ENCODE measurements around the gene TIGD1. TPM values are rescaled to one million over a fixed set of nuclear protein-coding genes. Genes with fewer than 3 reads are reported as not detected.

Gene TIGD1
- polyA plus RNA-seq, 1 of the 3 experiments (the other 2 are of a cell fraction) = 4.6 TPM

GRCh38 chr2:232525791-232526371, 24.5 kb downstream of the TIGD1 start, which contains the start of gene CHRND (continued):
- TF ChIP-seq CHD2 (IDR thresholded peaks at IDR 0.05; ENCODE audit: low read length, partially characterized antibody) = no peak
- TF ChIP-seq EZH2phosphoT487 (IDR thresholded peaks at IDR 0.05; ENCODE audit: borderline replicate concordance, low read depth) = no peak
- no peak for TF ChIP-seq MAX (IDR thresholded peaks at IDR 0.05; ENCODE audit: low read depth)
- no peak for TF ChIP-seq SMC3 (IDR thresholded peaks at IDR 0.05; ENCODE audit: low read depth, low read length)
- no peak for TF ChIP-seq TEAD4 (IDR thresholded peaks at IDR 0.05; ENCODE audit: borderline replicate concordance, insufficient read depth)

GRCh38 chr2:232525199-232525598, 25.2 kb downstream of the TIGD1 start:
- H2AFZ ChIP-seq (ENCODE audit: low read depth) = no peak overlapping the region
- TF ChIP-seq FOXJ3 (CRISPR knock-in tag; IDR thresholded peaks at IDR 0.05) = no peak
- TF ChIP-seq IRF3 (IDR thresholded peaks at IDR 0.05; ENCODE audit: low read depth, low read length) = no peak
- TF ChIP-seq POLR2AphosphoS5 (IDR thresholded peaks at IDR 0.05; ENCODE audit: low read depth, low read length) = no peak
- no peak for TF ChIP-seq NFIC (IDR thresholded peaks at IDR 0.05; ENCODE audit: borderline replicate concordance)
- no peak for TF ChIP-seq RAD21 (IDR thresholded peaks at IDR 0.05; ENCODE audit: low read length)
- TF ChIP-seq GABPA (IDR thresholded peaks at IDR 0.05; ENCODE audit: low read depth) = no peak
- TF ChIP-seq TAF1 (IDR thresholded peaks at IDR 0.05; ENCODE audit: borderline replicate concordance, low read depth, low read length) = no peak
- no peak for TF ChIP-seq FOXM1 (IDR thresholded peaks at IDR 0.05; ENCODE audit: low read depth)
- no peak for TF ChIP-seq REST (IDR thresholded peaks at IDR 0.05; ENCODE audit: low read depth, low read length)
- no peak for TF ChIP-seq TCF12 (IDR thresholded peaks at IDR 0.05)
- no peak for TF ChIP-seq TEAD4 (IDR thresholded peaks at IDR 0.05; ENCODE audit: borderline replicate concordance, insufficient read depth)
- no peak for TF ChIP-seq CTCF (IDR thresholded peaks at IDR 0.05)
- TF ChIP-seq RFX5 (IDR thresholded peaks at IDR 0.05; ENCODE audit: low read length) = no peak
- TF ChIP-seq PBX3 (IDR thresholded peaks at IDR 0.05) = no peak
- H3K27ac ChIP-seq (ENCODE audit: low read depth in 2 of 2, low read length in 1 of 2) = no peak overlapping the region
- H3K9me2 ChIP-seq = no peaks in the 10 kb centered on the region
- peaks cover 29% of the 10 kb centered on the region for H3K27me3 ChIP-seq (ENCODE audit: insufficient read depth)
- H3K9ac ChIP-seq = no peak overlapping the region
- H3F3A ChIP-seq (replicated peaks; ENCODE audit: insufficient read depth) = no peaks in the 10 kb centered on the region
- H3K36me3 ChIP-seq (replicated peaks in 1 of 2; ENCODE audit: control insufficient read depth in 1 of 2, insufficient read depth in 2 of 2, low read length in 1 of 2) = no peaks in the 10 kb centered on the region
- no peak overlapping the region for H3K4me3 ChIP-seq (ENCODE audit: low read depth in 2 of 2, low read length in 1 of 2)
- H3K4me1 ChIP-seq (ENCODE audit: control insufficient read depth in 1 of 2, insufficient read depth in 2 of 2, low read depth in 1 of 2, low read length in 1 of 2) = peaks cover 0 to 23% of the 10 kb centered on the region in 2 experiments; a peak in 1 of 4 replicates
- no peak overlapping the region for H3K4me2 ChIP-seq
- WGBS (ENCODE audit: low lambda C conversion rate) = no CpG with 5 or more reads among the region's 14 CpGs
- H3K9me3 ChIP-seq = no peaks in the 10 kb centered on the region
- DNase-seq = no peak
- no peaks in the 10 kb centered on the region for H3K79me2 ChIP-seq (ENCODE audit: insufficient read depth)
- ChIA-PET POLR2A (no interaction called here), CTCF (interaction anchor here (1.8 to 9.7 kb wide), 3 partner anchors 10 to 198 kb away, joined by 5 to 196 read pairs (median 12); no protein-coding TSS in a partner anchor)
- H4K20me1 ChIP-seq (ENCODE audit: insufficient read depth) = no peaks in the 10 kb centered on the region
